ENCODE measurements around the gene FBXO42.
"Not testable (repeated sequence)": the region's sequence is repeated elsewhere in the genome, so short reads cannot be mapped to it uniquely, and the experiment has no call there.

FBXO42 gene

GRCh38 chr1:16276302-16277030, 75.8 kb downstream of the FBXO42 start:
- Histone ChIP-seq H3K4me3 (ENCODE audit: low read length) (no peak overlapping the region), H3K36me3 (ENCODE audit: insufficient read depth, low read length) (no peaks in the 10 kb centered on the region), H3K9me3 (replicated peaks; ENCODE audit: low read length) (no peaks in the 10 kb centered on the region), H3K4me2 (ENCODE audit: low read length) (no peak overlapping the region), H3K4me1 (ENCODE audit: control insufficient read depth, insufficient read depth, low read length) (peaks cover 4% of the 10 kb centered on the region), H3K9ac (ENCODE audit: low read depth, low read length) (no peak overlapping the region), H3K27me3 (ENCODE audit: control insufficient read depth, insufficient read depth, low read length) (no peaks in the 10 kb centered on the region)

- no peak overlapping the region for H3K9ac ChIP-seq (ENCODE audit: low read depth, low read length)
- H3K36me3 ChIP-seq (ENCODE audit: insufficient read depth, low read length): no peaks in the 10 kb centered on the region
- peaks cover 4% of the 10 kb centered on the region for H3K4me1 ChIP-seq (ENCODE audit: control insufficient read depth, insufficient read depth, low read length)
- H3K4me3 ChIP-seq (ENCODE audit: low read length): no peak overlapping the region
- no peak overlapping the region for H3K4me2 ChIP-seq (ENCODE audit: low read length)
- no peaks in the 10 kb centered on the region for H3K27me3 ChIP-seq (ENCODE audit: control insufficient read depth, insufficient read depth, low read length)
- no peaks in the 10 kb centered on the region for H3K9me3 ChIP-seq (replicated peaks; ENCODE audit: low read length)
These were observed 76.7 kb downstream of the FBXO42 start for GRCh38 chr1:16275591-16275990.

- peaks cover 4% of the 10 kb centered on the region for H3K4me1 ChIP-seq (ENCODE audit: control insufficient read depth, insufficient read depth, low read length)
These were observed 84.5 kb downstream of the FBXO42 start for GRCh38 chr1:16267690-16268180.

GRCh38 chr1:16266411-16267118, 85.7 kb downstream of the FBXO42 start:
- H3K36me3 ChIP-seq (ENCODE audit: insufficient read depth, low read length): no peaks in the 10 kb centered on the region

More at GRCh38 chr1:16267690-16268180, 84.5 kb downstream of the FBXO42 start:
- Histone ChIP-seq H3K4me2 (ENCODE audit: low read length) (no peak overlapping the region), H3K4me3 (ENCODE audit: low read length) (no peak overlapping the region), H3K9ac (ENCODE audit: low read depth, low read length) (no peak overlapping the region), H3K27me3 (ENCODE audit: control insufficient read depth, insufficient read depth, low read length) (no peaks in the 10 kb centered on the region), H3K36me3 (ENCODE audit: insufficient read depth, low read length) (no peaks in the 10 kb centered on the region), H3K9me3 (replicated peaks; ENCODE audit: low read length) (no peaks in the 10 kb centered on the region)

GRCh38 chr1:16262067-16262466, 90.2 kb downstream of the FBXO42 start:
- no peak overlapping the region for H3K9ac ChIP-seq (ENCODE audit: low read depth, low read length)
- H3K36me3 ChIP-seq (ENCODE audit: insufficient read depth, low read length): no peaks in the 10 kb centered on the region
- peaks cover 16% of the 10 kb centered on the region for H3K4me1 ChIP-seq (ENCODE audit: control insufficient read depth, insufficient read depth, low read length)
- H3K9me3 ChIP-seq (replicated peaks; ENCODE audit: low read length): no peaks in the 10 kb centered on the region
- H3K27me3 ChIP-seq (ENCODE audit: control insufficient read depth, insufficient read depth, low read length): no peaks in the 10 kb centered on the region
- no peak overlapping the region for H3K4me2 ChIP-seq (ENCODE audit: low read length)
- no peak overlapping the region for H3K4me3 ChIP-seq (ENCODE audit: low read length)

More at GRCh38 chr1:16266411-16267118, 85.7 kb downstream of the FBXO42 start:
- H3K27me3 ChIP-seq (ENCODE audit: control insufficient read depth, insufficient read depth, low read length): no peaks in the 10 kb centered on the region
- H3K9me3 ChIP-seq (replicated peaks; ENCODE audit: low read length): no peaks in the 10 kb centered on the region
- H3K9ac ChIP-seq (ENCODE audit: low read depth, low read length): no peak overlapping the region
- H3K4me3 ChIP-seq (ENCODE audit: low read length): no peak overlapping the region
- H3K4me1 ChIP-seq (ENCODE audit: control insufficient read depth, insufficient read depth, low read length): peaks cover 4% of the 10 kb centered on the region
- H3K4me2 ChIP-seq (ENCODE audit: low read length): no peak overlapping the region

GRCh38 chr1:16260814-16261213, 91.5 kb downstream of the FBXO42 start:
- no peak overlapping the region for H3K4me2 ChIP-seq (ENCODE audit: low read length)
- no peak overlapping the region for H3K9ac ChIP-seq (ENCODE audit: low read depth, low read length)
- peaks cover 4% of the 10 kb centered on the region for H3K36me3 ChIP-seq (ENCODE audit: insufficient read depth, low read length)
- H3K9me3 ChIP-seq (replicated peaks; ENCODE audit: low read length): no peaks in the 10 kb centered on the region
- H3K4me3 ChIP-seq (ENCODE audit: low read length): no peak overlapping the region
- H3K27me3 ChIP-seq (ENCODE audit: control insufficient read depth, insufficient read depth, low read length): no peaks in the 10 kb centered on the region
- H3K4me1 ChIP-seq (ENCODE audit: control insufficient read depth, insufficient read depth, low read length): peaks cover 12% of the 10 kb centered on the region

GRCh38 chr1:16258591-16259135, 93.6 kb downstream of the FBXO42 start:
- Histone ChIP-seq H3K27me3 (ENCODE audit: control insufficient read depth, insufficient read depth, low read length) (no peaks in the 10 kb centered on the region), H3K4me2 (ENCODE audit: low read length) (no peak overlapping the region), H3K9ac (ENCODE audit: low read depth, low read length) (no peak overlapping the region), H3K4me1 (ENCODE audit: control insufficient read depth, insufficient read depth, low read length) (peaks cover 24% of the 10 kb centered on the region), H3K36me3 (ENCODE audit: insufficient read depth, low read length) (peaks cover 14% of the 10 kb centered on the region), H3K4me3 (ENCODE audit: low read length) (no peak overlapping the region), H3K9me3 (replicated peaks; ENCODE audit: low read length) (no peaks in the 10 kb centered on the region)

GRCh38 chr1:16257968-16258367, 94.3 kb downstream of the FBXO42 start:
- Histone ChIP-seq H3K4me3 (ENCODE audit: low read length) (no peak overlapping the region), H3K9me3 (replicated peaks; ENCODE audit: low read length) (no peaks in the 10 kb centered on the region), H3K9ac (ENCODE audit: low read depth, low read length) (no peak overlapping the region), H3K4me2 (ENCODE audit: low read length) (no peak overlapping the region), H3K27me3 (ENCODE audit: control insufficient read depth, insufficient read depth, low read length) (no peaks in the 10 kb centered on the region), H3K4me1 (ENCODE audit: control insufficient read depth, insufficient read depth, low read length) (peaks cover 27% of the 10 kb centered on the region), H3K36me3 (ENCODE audit: insufficient read depth, low read length) (peaks cover 14% of the 10 kb centered on the region)

- peaks cover 15% of the 10 kb centered on the region for H3K36me3 ChIP-seq (ENCODE audit: insufficient read depth, low read length)
- not testable (repeated sequence) for H3K9me3 ChIP-seq (replicated peaks; ENCODE audit: low read length); H3K27me3 ChIP-seq (ENCODE audit: control insufficient read depth, insufficient read depth, low read length); H3K4me3 ChIP-seq (ENCODE audit: low read length); H3K4me2 ChIP-seq (ENCODE audit: low read length); H3K9ac ChIP-seq (ENCODE audit: low read depth, low read length)
- peaks cover 27% of the 10 kb centered on the region for H3K4me1 ChIP-seq (ENCODE audit: control insufficient read depth, insufficient read depth, low read length)
These were observed 94.7 kb downstream of the FBXO42 start for GRCh38 chr1:16257556-16257955.

- H3K27me3 ChIP-seq (ENCODE audit: control insufficient read depth, insufficient read depth, low read length): no peaks in the 10 kb centered on the region
- H3K4me1 ChIP-seq (ENCODE audit: control insufficient read depth, insufficient read depth, low read length): peaks cover 26% of the 10 kb centered on the region
- H3K4me3 ChIP-seq (ENCODE audit: low read length): no peak overlapping the region
- H3K4me2 ChIP-seq (ENCODE audit: low read length): no peak overlapping the region
- no peaks in the 10 kb centered on the region for H3K9me3 ChIP-seq (replicated peaks; ENCODE audit: low read length)
- H3K36me3 ChIP-seq (ENCODE audit: insufficient read depth, low read length): peaks cover 26% of the 10 kb centered on the region
- no peak overlapping the region for H3K9ac ChIP-seq (ENCODE audit: low read depth, low read length)
These were observed 95.8 kb downstream of the FBXO42 start for GRCh38 chr1:16256478-16256877.

GRCh38 chr1:16254263-16254928, 97.9 kb downstream of the FBXO42 start:
- H3K9me3 ChIP-seq (replicated peaks; ENCODE audit: low read length): no peaks in the 10 kb centered on the region
- H3K4me1 ChIP-seq (ENCODE audit: control insufficient read depth, insufficient read depth, low read length): peaks cover 34% of the 10 kb centered on the region
- no peak overlapping the region for H3K9ac ChIP-seq (ENCODE audit: low read depth, low read length)
- H3K4me3 ChIP-seq (ENCODE audit: low read length): no peak overlapping the region
- no peaks in the 10 kb centered on the region for H3K27me3 ChIP-seq (ENCODE audit: control insufficient read depth, insufficient read depth, low read length)
- no peak overlapping the region for H3K4me2 ChIP-seq (ENCODE audit: low read length)
- H3K36me3 ChIP-seq (ENCODE audit: insufficient read depth, low read length): peaks cover 35% of the 10 kb centered on the region
